Peyer's patch (tissue), 4 donors: ENCODE measurements around the gene LUZP1.

Experiments
- POLR2A ChIP-seq, 2 donors: fragments of 450-650 bp; IDR thresholded peaks; one replicate each; pipeline ENCODE4 v1.5.1; 2017; ENCODE audit warnings: antibody characterized with exemption in 2 of 2, mild to moderate bottlenecking in 2 of 2, moderate library complexity in 2 of 2
- TF ChIP-seq, protein P1 (sequence below), 6 experiments: fragments of 450-650 bp in 4 of 6; fragments of 200-600 bp in 2 of 6; sonication (generic) in 1 of 6; IDR thresholded peaks; one replicate each; pipeline ENCODE4 v1.5.1; 2017 to 2019; ENCODE audit warnings: antibody characterized with exemption in 6 of 6, mild to moderate bottlenecking in 3 of 6, moderate library complexity in 1 of 6

DNA sequence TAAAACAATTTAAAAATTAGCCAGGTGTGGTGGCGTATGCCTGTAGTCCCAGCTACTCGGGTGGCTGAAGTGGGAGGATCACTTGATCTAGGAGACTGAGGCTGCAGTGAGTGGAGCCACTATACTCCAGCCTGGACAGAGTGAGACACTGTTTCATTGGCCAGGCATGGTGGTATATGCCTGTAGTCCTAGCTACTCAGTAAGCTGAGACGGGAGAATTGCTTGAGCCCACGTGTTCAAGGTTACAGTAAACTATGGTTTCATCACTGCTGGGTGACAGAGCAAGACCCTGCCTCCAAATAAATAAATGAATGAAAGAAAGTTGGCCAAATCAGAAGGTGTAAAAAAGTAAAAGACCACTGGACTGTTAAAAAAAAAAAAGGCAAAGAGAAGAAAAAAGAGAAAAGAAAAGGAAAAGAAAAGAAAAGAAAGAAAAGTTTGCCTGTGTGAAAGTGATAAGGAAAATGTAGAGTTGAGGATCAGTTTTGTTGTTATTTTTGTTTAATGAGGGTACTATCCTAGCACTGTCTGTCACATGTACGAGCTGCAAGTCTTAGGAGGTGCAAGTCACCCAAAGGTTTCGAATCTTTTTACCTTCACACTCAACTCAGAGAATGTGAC, 52.3 kb downstream of the LUZP1 start:
- TF ChIP-seq, protein P1, sequence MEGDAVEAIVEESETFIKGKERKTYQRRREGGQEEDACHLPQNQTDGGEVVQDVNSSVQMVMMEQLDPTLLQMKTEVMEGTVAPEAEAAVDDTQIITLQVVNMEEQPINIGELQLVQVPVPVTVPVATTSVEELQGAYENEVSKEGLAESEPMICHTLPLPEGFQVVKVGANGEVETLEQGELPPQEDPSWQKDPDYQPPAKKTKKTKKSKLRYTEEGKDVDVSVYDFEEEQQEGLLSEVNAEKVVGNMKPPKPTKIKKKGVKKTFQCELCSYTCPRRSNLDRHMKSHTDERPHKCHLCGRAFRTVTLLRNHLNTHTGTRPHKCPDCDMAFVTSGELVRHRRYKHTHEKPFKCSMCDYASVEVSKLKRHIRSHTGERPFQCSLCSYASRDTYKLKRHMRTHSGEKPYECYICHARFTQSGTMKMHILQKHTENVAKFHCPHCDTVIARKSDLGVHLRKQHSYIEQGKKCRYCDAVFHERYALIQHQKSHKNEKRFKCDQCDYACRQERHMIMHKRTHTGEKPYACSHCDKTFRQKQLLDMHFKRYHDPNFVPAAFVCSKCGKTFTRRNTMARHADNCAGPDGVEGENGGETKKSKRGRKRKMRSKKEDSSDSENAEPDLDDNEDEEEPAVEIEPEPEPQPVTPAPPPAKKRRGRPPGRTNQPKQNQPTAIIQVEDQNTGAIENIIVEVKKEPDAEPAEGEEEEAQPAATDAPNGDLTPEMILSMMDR (IDR thresholded peaks at IDR 0.05): no peak
- TF ChIP-seq POLR2A (IDR thresholded peaks at IDR 0.05): no peak
